GM04503 (cell line): ENCODE data around the gene HS3ST1.
"Not testable (repeated sequence)": the region's sequence is repeated elsewhere in the genome, so short reads cannot be mapped to it uniquely, and the experiment has no call there.

Source experiments
- DNase-seq: peaks from one replicate; pipeline ENCODE4 v3.0.0-alpha.2; 2012; ENCODE audit warnings: low read depth

HS3ST1 gene

GRCh38 chr4:11399461-11399971 is 29.2 kb downstream of the HS3ST1 start:
- DNase-seq = no peak

- no peak for DNase-seq
Observed at GRCh38 chr4:11397819-11398610, 30.7 kb downstream of the HS3ST1 start.

- no peak for DNase-seq
Observed at GRCh38 chr4:11397146-11397545, 31.5 kb downstream of the HS3ST1 start.

DNA sequence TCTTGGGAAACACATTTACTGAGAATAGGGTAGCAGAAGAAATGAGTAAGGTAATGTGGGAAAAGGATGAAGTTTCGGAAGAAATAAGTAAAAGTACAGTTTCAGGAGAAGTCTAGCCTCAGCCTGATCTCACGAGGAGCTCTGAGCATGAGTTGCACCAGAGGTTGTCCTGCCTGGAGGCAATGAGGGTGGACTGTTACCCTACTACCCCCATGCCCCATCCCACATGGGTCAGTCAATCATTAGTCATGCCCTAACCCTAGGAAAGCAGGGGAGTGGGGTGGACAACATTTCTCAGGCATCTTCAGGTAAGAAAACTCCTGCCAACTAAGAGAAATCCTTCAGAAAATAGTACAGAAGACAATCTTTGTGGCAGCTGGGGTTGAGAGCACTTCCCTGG is 35.1 kb downstream of the HS3ST1 start:
- DNase-seq = no peak

- not testable (repeated sequence) for DNase-seq
Observed at GRCh38 chr4:11384072-11384471, 44.6 kb downstream of the HS3ST1 start.

DNA sequence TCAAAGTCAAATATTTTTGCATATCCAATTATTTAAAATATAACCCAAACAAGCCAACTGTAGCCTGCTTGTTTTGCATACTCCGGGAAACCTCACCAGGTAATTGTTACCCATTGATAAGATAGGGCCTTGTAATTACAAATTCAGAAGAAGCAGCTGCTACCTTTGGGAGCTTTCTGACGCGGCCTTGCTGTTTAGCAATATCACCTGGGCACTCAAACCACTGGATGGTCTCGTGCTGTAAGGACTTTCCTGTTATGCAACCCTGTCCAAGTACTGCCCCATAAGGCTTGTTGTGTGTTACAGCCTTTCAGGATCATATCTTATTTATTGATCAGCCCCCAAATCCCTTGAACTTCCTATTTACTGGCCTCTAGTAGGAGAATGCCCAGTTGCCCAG is 52.1 kb downstream of the HS3ST1 start:
- no peak for DNase-seq

DNA sequence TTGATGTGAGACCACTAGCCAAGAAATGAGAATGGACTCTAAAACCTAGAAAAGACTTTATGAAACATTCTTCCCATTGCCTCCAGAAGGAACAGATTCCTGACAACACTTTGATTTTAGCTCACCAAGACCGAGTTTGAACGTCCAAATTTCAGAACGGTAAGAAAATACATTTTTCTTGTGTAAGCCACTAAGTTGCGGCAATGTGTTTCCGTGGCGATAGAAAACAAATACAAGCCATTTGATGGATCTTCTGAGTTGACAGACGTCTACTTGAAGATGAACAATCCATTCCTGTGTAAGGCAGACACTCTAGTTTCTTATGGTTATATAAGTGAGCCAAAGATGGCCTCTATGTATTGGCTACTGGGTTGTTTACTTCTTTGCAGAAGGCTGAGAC is 52.5 kb downstream of the HS3ST1 start:
- DNase-seq = no peak

DNA sequence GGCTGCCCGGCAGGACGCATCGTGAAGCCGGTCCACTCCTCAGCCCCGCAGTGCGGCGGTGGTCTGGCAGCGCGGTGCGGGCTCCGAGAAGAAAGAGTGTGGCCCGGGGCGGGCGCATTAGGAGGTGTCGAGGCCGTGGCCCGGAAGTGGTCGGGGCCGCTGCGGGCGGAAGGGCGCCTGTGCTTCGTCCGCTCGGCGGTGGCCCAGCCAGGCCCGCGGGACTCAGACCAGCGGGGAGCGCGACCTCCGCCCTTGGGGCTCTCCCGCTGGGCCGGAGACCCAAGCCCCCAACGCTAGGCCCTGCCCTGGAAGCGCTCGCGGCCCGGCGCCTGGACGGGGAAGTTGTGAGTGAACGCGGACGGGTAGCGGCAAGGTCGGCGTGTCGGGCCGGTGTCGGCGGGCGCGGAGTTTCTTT is 60.0 kb downstream of the HS3ST1 start:
- no peak for DNase-seq

DNA sequence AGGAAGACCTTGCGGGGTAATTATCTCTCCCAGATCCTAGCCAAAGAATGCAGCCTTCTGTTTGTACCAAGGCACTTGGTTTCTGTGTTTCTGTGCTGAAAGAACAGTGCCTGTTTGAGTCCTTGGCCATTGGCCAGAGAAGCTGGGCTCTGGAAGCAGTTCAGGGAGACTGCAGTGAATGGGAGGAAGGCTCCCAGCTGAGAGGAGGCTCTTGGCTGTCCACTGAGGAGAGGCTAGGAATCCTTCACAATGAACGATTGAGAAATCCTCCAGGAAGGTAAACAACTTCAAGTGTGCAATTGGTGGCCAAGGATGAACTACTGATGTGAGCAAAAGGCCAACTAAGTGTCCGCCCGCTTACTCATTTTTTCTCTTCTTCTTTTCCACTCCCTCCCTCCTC is 61.3 kb downstream of the HS3ST1 start:
- DNase-seq = no peak

DNA sequence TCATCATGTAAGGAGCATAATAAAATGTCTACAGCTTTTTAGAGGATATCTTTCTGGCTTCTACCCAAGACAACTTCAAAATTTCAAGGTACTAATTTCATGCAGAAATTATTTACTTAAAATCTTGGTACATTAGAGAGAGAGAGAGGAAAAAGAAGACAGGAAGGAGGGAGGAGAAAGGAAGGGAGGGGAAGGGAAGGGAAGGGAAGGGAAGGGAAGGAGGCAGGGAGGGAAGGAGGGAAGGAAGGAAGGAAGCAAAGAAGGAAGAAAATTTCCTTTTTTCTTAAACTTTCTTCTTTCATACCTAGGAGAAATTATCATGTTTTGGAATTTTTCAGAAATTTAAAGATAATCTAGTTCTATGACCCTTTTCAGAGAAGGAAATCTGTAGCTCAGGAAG is 61.8 kb downstream of the HS3ST1 start:
- no peak for DNase-seq

- DNase-seq = no peak
Observed at GRCh38 chr4:11365039-11365438, 63.7 kb downstream of the HS3ST1 start.

GRCh38 chr4:11359591-11359990 is 69.1 kb downstream of the HS3ST1 start:
- no peak for DNase-seq

DNA sequence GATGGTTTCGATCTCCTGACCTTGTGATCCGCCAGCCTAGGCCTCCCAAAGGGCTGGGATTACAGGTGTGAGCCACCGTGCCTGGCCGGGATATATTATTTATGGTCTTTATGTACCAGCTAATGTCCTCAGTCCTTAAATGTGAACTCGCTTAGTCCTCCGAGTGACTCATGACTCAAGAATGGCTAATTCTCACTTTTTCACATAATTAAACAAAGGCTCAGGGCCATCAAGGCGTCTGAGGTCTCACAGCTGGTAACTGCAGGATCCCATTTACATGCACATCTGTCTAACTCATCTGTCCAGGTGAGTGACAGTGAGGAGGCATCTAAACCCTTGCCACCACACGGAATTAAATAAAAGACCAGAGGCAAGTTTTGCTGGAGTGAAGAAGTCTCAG is 73.5 kb downstream of the HS3ST1 start:
- no peak for DNase-seq

DNA sequence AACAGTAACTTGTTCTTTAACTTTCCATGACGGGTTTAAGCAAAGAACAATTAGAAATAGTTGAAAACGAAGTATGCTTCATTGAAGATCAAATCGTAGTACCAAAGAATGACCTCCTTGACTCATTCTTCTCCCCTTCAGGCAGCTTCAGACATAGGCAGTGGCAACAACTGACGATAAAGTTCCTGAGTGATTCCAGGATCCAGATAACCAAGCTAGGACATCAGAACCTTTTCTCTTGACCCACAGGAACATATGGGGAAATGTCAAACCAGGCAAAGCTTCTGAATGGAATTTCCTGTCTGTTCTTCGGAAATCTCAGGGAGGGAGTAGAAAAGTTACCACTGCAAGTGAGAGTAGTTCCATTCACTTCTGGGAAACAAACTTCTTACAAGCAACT is 74.2 kb downstream of the HS3ST1 start:
- no peak for DNase-seq

GRCh38 chr4:11348449-11349088 is 80.1 kb downstream of the HS3ST1 start:
- DNase-seq = no peak

GRCh38 chr4:11344916-11345315 is 83.8 kb downstream of the HS3ST1 start:
- DNase-seq = no peak

- no peak for DNase-seq
Observed at GRCh38 chr4:11343536-11343935, 85.2 kb downstream of the HS3ST1 start.
